Measurements from ENCODE around the gene IPO5. TPM values are rescaled to one million over a fixed set of nuclear protein-coding genes. Genes with fewer than 3 reads are reported as not detected.

The IPO5 gene
- total RNA-seq, 1 experiment from 2014 or later = 301 TPM

- no peaks in the 10 kb centered on the region for H3K36me3 Mint-ChIP-seq
- H3K9me3 Mint-ChIP-seq = peaks cover 7% of the 10 kb centered on the region; the same call in 1 of the 2 replicates
- H3K27ac Mint-ChIP-seq = no peak overlapping the region
- no peak for DNase-seq (ENCODE audit: low spot score)
- CTCF ChIA-PET = no interaction called here
- peaks cover 8% of the 10 kb centered on the region for H3K4me1 Mint-ChIP-seq
- H3K27me3 Mint-ChIP-seq (ENCODE audit: low read depth) = no peaks in the 10 kb centered on the region
- POLR2A ChIA-PET = no interaction called here
- ATAC-seq = no peak
- no peak for TF ChIP-seq KAT7 (CRISPR knock-in tag; IDR thresholded peaks at IDR 0.05; ENCODE audit: borderline replicate concordance)
- TF ChIP-seq USF1 (CRISPR knock-in tag; IDR thresholded peaks at IDR 0.05) = no peak
- no peak for TF ChIP-seq TCF7 (CRISPR knock-in tag; IDR thresholded peaks at IDR 0.05; ENCODE audit: low read depth)
- TF ChIP-seq PRDM15 (CRISPR knock-in tag; IDR thresholded peaks at IDR 0.05) = no peak
- no peak for TF ChIP-seq NFE2L1 (CRISPR knock-in tag; IDR thresholded peaks at IDR 0.05)
- TF ChIP-seq GTF2I (CRISPR knock-in tag; conservative IDR thresholded peaks at IDR 0.05) = no peak
- TF ChIP-seq ELF4 (CRISPR knock-in tag; IDR thresholded peaks at IDR 0.05; ENCODE audit: low read depth) = no peak
- TF ChIP-seq PRRX2 (CRISPR knock-in tag; IDR thresholded peaks at IDR 0.05) = no peak
- no peak for TF ChIP-seq ATF3 (CRISPR knock-in tag; conservative IDR thresholded peaks at IDR 0.05)
- TF ChIP-seq E2F1 (CRISPR knock-in tag; IDR thresholded peaks at IDR 0.05) = no peak
- no peak for TF ChIP-seq E2F5 (CRISPR knock-in tag; IDR thresholded peaks at IDR 0.05)
- TF ChIP-seq ZNF423 (CRISPR knock-in tag; IDR thresholded peaks at IDR 0.05) = no peak
- TF ChIP-seq AR (CRISPR knock-in tag; IDR thresholded peaks at IDR 0.05) = no peak
- no peak for TF ChIP-seq SOX15 (CRISPR knock-in tag; IDR thresholded peaks at IDR 0.05)
- TF ChIP-seq ZNF416 (CRISPR knock-in tag; IDR thresholded peaks at IDR 0.05) = no peak
- TF ChIP-seq ZNF532 (CRISPR knock-in tag; IDR thresholded peaks at IDR 0.05; ENCODE audit: borderline replicate concordance) = no peak
- no peak overlapping the region for H3K4me3 Mint-ChIP-seq
These were observed 18.0 kb downstream of the IPO5 start for GRCh38 chr13:97971519-97971918.

Data from WTC11 (cell line).